ENCODE measurements around the gene PPFIA2.

DNA sequence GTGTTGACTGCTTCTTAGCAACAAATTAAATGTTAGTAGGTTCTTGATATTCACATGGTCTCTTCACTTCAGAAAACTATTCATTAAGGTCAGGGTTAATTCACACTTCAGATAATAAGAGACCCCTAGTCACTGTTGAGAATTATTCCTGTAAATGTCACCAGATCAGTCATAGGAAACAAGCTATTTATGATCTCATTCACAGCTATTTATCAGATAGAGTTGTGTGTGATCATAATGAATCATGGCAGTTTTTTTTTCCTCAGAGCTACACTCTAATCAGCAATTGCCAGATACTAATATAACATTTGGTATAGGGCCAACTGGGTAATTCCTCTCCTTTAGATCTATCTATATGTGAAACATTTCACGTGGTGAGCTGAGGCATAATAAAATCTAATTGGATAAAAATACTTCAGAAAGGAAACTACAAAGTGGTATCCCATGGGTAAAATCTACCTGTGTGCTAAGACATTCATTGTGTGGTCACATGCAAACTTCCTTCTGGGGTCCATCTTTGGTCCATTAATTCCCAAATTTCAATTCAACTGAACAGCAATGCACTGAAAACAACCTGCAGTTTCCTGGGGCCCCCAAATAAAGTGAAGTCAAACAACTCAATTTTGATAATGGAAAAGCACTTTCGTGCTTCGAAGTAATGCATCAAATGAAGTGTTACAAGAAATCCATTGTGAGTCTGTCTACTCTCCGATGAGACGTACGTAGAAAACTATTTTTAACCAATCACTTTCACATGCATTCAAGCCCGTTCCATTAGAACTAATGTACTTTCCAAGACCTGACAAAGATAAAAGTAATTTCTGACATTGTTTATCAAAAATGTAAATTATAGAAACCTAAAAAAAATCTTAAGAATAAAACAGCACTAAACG, 484.3 kb downstream of the PPFIA2 start:
- TF ChIP-seq, protein P1, sequence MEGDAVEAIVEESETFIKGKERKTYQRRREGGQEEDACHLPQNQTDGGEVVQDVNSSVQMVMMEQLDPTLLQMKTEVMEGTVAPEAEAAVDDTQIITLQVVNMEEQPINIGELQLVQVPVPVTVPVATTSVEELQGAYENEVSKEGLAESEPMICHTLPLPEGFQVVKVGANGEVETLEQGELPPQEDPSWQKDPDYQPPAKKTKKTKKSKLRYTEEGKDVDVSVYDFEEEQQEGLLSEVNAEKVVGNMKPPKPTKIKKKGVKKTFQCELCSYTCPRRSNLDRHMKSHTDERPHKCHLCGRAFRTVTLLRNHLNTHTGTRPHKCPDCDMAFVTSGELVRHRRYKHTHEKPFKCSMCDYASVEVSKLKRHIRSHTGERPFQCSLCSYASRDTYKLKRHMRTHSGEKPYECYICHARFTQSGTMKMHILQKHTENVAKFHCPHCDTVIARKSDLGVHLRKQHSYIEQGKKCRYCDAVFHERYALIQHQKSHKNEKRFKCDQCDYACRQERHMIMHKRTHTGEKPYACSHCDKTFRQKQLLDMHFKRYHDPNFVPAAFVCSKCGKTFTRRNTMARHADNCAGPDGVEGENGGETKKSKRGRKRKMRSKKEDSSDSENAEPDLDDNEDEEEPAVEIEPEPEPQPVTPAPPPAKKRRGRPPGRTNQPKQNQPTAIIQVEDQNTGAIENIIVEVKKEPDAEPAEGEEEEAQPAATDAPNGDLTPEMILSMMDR (optimal IDR thresholded peaks at IDR 0.05 in 1 of 3, IDR thresholded peaks at IDR 0.05 in 1 of 3, conservative IDR thresholded peaks at IDR 0.05 in 1 of 3; ENCODE audit: extremely low read depth in 1 of 3, insufficient read depth in 2 of 3, low read length in 3 of 3) = no peak
- TF ChIP-seq EZH2 (IDR thresholded peaks at IDR 0.05; ENCODE audit: low read length) = no peak
